Measurements from ENCODE around the gene EI24. TPM values are rescaled to one million over a fixed set of nuclear protein-coding genes. Genes with fewer than 3 reads are reported as not detected.

EI24 gene
- total RNA-seq, 1 experiment from 2014 or later = 151 TPM

DNA sequence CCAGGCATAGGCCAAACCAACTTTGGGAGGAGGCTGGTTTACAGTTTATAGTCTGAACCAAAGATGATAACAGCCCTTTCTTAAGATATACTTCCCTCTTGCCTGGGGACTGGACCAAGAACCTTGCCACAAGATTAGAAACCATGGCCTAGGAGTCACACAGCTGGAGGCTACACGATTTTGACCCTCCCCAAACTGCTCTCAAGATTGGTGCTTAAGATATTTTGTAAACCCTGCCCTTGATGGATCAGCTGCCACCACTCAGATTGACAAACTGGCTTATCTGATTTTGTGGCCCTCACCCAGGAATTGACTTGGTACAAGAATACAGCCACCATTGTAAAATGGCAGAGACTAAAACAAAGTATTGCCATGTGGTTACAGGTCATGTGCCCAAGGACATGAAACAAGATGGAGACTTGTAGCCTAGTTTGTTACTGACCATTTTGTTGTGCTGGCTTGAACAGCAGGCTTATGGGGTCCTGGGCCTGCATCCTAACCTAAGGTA lies 17.4 kb upstream of the EI24 start:
- Mint-ChIP-seq H3K4me1 (peaks cover 0 to 2% of the 10 kb centered on the region in 2 experiments; a peak in 1 of 4 replicates), H3K9me3 (peaks cover 48 to 55% of the 10 kb centered on the region in 2 experiments), H3K27me3 (ENCODE audit: low read depth) (peaks cover 4% of the 10 kb centered on the region; the same call in 1 of the 2 replicates), H3K36me3 (ENCODE audit: insufficient read depth in 1 of 3, low read depth in 3 of 3) (peaks cover 21 to 37% (median 30%) of the 10 kb centered on the region in 3 experiments), H3K27ac (no peak overlapping the region), H3K4me3 (no peak overlapping the region)
- H3K4ac ChIP-seq (ENCODE audit: low read depth, low read length) = no peak overlapping the region
- H3K23ac ChIP-seq (ENCODE audit: insufficient read length, low read depth, low read length) = no peak overlapping the region
- H3K79me2 ChIP-seq (ENCODE audit: insufficient read depth, low read length) = no peaks in the 10 kb centered on the region
- no peaks in the 10 kb centered on the region for H3K4me1 ChIP-seq (ENCODE audit: insufficient read depth, low read length)
- no peak overlapping the region for H2BK20ac ChIP-seq (ENCODE audit: low read depth, low read length, poor library complexity, severe bottlenecking)
- no peak overlapping the region for H2BK15ac ChIP-seq (ENCODE audit: low read depth, low read length)
- H3T11ph ChIP-seq (ENCODE audit: low read length) = no peak overlapping the region
- no peak overlapping the region for H4K8ac ChIP-seq (replicated peaks; ENCODE audit: insufficient read length, low read depth, low read length)
- no peak overlapping the region for H2BK12ac ChIP-seq (ENCODE audit: insufficient read length, low read depth, low read length)
- no peak overlapping the region for H2AFZ ChIP-seq (ENCODE audit: low read length)
- no peak overlapping the region for H3K9ac ChIP-seq (ENCODE audit: extremely low read depth, insufficient read length, low read length)
- no peak for DNase-seq
- H2BK5ac ChIP-seq (ENCODE audit: insufficient read length, low read length) = no peak overlapping the region
- no peaks in the 10 kb centered on the region for H4K20me1 ChIP-seq (ENCODE audit: control insufficient read depth, insufficient read depth, insufficient read length)
- no peak overlapping the region for H4K5ac ChIP-seq (ENCODE audit: insufficient read length, low read depth, low read length)
- H2BK120ac ChIP-seq (ENCODE audit: low read depth, low read length, poor library complexity, severe bottlenecking) = no peak overlapping the region
- no peak overlapping the region for H3K27ac ChIP-seq (ENCODE audit: insufficient read length, low read depth, low read length)
- H3K4me2 ChIP-seq (ENCODE audit: insufficient read depth, insufficient read length, low read length) = no peak overlapping the region
- H3K27me3 ChIP-seq (ENCODE audit: insufficient read depth, low read length) = no peaks in the 10 kb centered on the region
- no peaks in the 10 kb centered on the region for H3K23me2 ChIP-seq (ENCODE audit: insufficient read length, low read depth, low read length, poor library complexity, severe bottlenecking)
- H3K56ac ChIP-seq (ENCODE audit: insufficient read length, low read depth, low read length) = no peak overlapping the region
- H3K14ac ChIP-seq (ENCODE audit: insufficient read depth, low read length) = no peak overlapping the region
- no peaks in the 10 kb centered on the region for H3K79me1 ChIP-seq (ENCODE audit: insufficient read depth, low read depth, low read length, poor library complexity, severe bottlenecking)
- TF ChIP-seq, protein P1, sequence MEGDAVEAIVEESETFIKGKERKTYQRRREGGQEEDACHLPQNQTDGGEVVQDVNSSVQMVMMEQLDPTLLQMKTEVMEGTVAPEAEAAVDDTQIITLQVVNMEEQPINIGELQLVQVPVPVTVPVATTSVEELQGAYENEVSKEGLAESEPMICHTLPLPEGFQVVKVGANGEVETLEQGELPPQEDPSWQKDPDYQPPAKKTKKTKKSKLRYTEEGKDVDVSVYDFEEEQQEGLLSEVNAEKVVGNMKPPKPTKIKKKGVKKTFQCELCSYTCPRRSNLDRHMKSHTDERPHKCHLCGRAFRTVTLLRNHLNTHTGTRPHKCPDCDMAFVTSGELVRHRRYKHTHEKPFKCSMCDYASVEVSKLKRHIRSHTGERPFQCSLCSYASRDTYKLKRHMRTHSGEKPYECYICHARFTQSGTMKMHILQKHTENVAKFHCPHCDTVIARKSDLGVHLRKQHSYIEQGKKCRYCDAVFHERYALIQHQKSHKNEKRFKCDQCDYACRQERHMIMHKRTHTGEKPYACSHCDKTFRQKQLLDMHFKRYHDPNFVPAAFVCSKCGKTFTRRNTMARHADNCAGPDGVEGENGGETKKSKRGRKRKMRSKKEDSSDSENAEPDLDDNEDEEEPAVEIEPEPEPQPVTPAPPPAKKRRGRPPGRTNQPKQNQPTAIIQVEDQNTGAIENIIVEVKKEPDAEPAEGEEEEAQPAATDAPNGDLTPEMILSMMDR (conservative IDR thresholded peaks at IDR 0.05) = no peak
- H3K18ac ChIP-seq (ENCODE audit: insufficient read length, low read depth, low read length) = no peak overlapping the region
- H4K91ac ChIP-seq (ENCODE audit: insufficient read length, low read depth, low read length) = no peak overlapping the region
- peaks cover 25% of the 10 kb centered on the region for H3K9me3 ChIP-seq (ENCODE audit: control insufficient read depth, low read depth, low read length)
- no CpG with 5 or more reads among the region's 1 CpG for WGBS (ENCODE audit: extremely low coverage, insufficient read length, low lambda C conversion rate)
- no peak overlapping the region for H2AK5ac ChIP-seq (ENCODE audit: insufficient read length, low read length)

All from H9 (cell line).